Thoracic aorta (tissue), 2 donors: ENCODE data around the gene KIF1B. TPM values are rescaled to one million over a fixed set of nuclear protein-coding genes. Genes with fewer than 3 reads are reported as not detected.
A peak's percentile ranks its signal among the peaks of the same experiment; 100 is the strongest.

Source experiments
- ATAC-seq: fragments of 150-250 bp; one replicate; pipeline ENCODE4 v1.8.0; 2017; ENCODE audit warnings: low read depth; ENCODE audit not compliant: insufficient number of reproducible peaks, low FRiP score
- DNase-seq: peaks from one replicate; pipeline ENCODE4 v3.0.0-alpha.2; 2020; ENCODE audit warnings: low spot score
- H3K27ac ChIP-seq, 2 donors: fragments of 200-600 bp; sonication (generic); 1 replicate in 1 of 2; 2 replicates in 1 of 2; pipeline ENCODE4 v1.5.1; 2016; ENCODE audit warnings: mild to moderate bottlenecking in 2 of 2, moderate library complexity in 2 of 2
- H3K27me3 ChIP-seq: fragments of 200-600 bp; sonication (generic); replicated peaks from 2 replicates; pipeline ENCODE4 v1.6.0; 2016; ENCODE audit warnings: mild to moderate bottlenecking; ENCODE audit not compliant: insufficient read depth
- H3K36me3 ChIP-seq: fragments of 200-600 bp; sonication (generic); one replicate; pipeline ENCODE4 v1.5.1; 2016
- H3K4me1 ChIP-seq, 2 donors: fragments of 200-600 bp; sonication (generic); 1 replicate in 1 of 2; 2 replicates in 1 of 2; pipeline versions ENCODE4 v1.5.1 to v1.6.0; 2016; ENCODE audit warnings: low read depth in 2 of 2, mild to moderate bottlenecking in 1 of 2; ENCODE audit not compliant: control insufficient read depth in 1 of 2
- H3K4me3 ChIP-seq: fragments of 200-600 bp; sonication (generic); 2 replicates; pipeline ENCODE4 v1.5.1; 2016; ENCODE audit warnings: mild to moderate bottlenecking
- H3K9me3 ChIP-seq: fragments of 200-600 bp; sonication (generic); 2 replicates; pipeline ENCODE4 v1.5.1; 2016
- total RNA-seq, 2 donors: library from RNA; depleted of rRNA; stranded (reverse); fragments of >200 nt; gene quantifications; one replicate each; pipeline versions ENCODE4 v1.1.0 to v1.2.3, GENCODE V29; 2016
- TF ChIP-seq, protein P1 (sequence below): fragments of 200-600 bp; sonication (generic); IDR thresholded peaks from one replicate; pipeline ENCODE4 v1.5.1; 2019; ENCODE audit warnings: antibody characterized with exemption

KIF1B gene
- total RNA-seq, 2 donors from 2014 or later = 40.1 to 64.3 TPM

DNA sequence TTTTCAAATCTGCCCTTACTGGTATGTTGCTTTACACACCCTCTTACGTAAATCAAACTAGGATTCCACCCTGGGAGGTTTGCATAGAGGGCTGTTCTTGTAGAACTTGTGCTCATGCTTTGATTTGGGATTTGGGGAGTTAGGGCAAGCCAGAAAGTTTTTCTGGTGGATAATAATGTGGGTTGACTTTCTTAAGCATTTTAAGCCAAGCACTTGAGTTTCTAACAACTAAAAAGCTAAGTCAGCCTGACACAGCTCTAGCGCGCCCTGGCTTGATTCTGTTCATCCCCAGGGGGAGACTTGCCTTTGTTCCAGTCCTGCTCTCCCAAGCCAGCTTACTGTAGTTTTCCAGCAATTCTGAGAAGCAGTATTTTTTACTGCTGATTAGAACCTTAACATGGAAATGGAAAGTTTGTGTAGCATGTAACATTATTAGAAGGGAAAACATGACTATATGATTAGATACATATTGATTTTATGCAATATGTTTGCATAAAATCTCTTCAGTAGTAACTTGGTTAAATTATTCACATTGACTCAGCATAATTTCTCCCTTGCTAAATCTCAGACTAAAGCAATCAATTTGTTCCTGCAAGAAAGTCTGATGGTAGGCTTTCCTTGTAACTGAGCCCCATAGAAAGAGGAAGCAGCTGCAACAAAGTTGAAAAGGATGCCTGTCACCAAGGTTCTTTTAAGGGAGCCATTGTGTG is 177.5 kb downstream of the KIF1B start:
- Histone ChIP-seq H3K9me3 (no peaks in the 10 kb centered on the region), H3K4me3 (peak overlapping the region; percentile 27), H3K27me3 (no peaks in the 10 kb centered on the region), H3K36me3 (no peaks in the 10 kb centered on the region), H3K27ac (peak overlapping the region; percentile 57 to 61), H3K4me1 (peaks cover 7 to 20% of the 10 kb centered on the region in 2 donors)
- TF ChIP-seq, protein P1, sequence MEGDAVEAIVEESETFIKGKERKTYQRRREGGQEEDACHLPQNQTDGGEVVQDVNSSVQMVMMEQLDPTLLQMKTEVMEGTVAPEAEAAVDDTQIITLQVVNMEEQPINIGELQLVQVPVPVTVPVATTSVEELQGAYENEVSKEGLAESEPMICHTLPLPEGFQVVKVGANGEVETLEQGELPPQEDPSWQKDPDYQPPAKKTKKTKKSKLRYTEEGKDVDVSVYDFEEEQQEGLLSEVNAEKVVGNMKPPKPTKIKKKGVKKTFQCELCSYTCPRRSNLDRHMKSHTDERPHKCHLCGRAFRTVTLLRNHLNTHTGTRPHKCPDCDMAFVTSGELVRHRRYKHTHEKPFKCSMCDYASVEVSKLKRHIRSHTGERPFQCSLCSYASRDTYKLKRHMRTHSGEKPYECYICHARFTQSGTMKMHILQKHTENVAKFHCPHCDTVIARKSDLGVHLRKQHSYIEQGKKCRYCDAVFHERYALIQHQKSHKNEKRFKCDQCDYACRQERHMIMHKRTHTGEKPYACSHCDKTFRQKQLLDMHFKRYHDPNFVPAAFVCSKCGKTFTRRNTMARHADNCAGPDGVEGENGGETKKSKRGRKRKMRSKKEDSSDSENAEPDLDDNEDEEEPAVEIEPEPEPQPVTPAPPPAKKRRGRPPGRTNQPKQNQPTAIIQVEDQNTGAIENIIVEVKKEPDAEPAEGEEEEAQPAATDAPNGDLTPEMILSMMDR = no peak
- DNase-seq (no peak), ATAC-seq (peak; percentile 46)

DNA sequence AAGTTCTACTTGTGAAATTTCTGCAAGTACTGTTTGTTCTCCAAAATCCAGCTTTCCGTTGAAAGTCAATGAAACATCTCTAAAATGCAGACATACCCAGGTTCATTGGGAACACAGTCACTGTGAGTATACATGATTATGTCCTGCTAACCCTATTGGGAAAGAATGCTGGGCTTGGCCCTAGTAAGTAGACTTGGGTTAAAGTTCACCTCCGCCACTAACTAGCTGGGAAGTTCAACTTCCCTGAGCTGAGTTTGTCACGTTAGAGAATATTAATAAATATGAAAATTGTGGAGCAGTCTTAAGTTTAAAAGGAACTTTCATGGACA is 178.0 kb downstream of the KIF1B start:
- DNase-seq (no peak), ATAC-seq (no peak)
- Histone ChIP-seq H3K27ac (peak overlapping the region in 1 of 2 donors; percentile 11), H3K27me3 (no peaks in the 10 kb centered on the region), H3K36me3 (no peaks in the 10 kb centered on the region), H3K9me3 (no peaks in the 10 kb centered on the region), H3K4me3 (no peak overlapping the region), H3K4me1 (peaks cover 7 to 20% of the 10 kb centered on the region in 2 donors)
- TF ChIP-seq, protein P1 = no peak

DNA sequence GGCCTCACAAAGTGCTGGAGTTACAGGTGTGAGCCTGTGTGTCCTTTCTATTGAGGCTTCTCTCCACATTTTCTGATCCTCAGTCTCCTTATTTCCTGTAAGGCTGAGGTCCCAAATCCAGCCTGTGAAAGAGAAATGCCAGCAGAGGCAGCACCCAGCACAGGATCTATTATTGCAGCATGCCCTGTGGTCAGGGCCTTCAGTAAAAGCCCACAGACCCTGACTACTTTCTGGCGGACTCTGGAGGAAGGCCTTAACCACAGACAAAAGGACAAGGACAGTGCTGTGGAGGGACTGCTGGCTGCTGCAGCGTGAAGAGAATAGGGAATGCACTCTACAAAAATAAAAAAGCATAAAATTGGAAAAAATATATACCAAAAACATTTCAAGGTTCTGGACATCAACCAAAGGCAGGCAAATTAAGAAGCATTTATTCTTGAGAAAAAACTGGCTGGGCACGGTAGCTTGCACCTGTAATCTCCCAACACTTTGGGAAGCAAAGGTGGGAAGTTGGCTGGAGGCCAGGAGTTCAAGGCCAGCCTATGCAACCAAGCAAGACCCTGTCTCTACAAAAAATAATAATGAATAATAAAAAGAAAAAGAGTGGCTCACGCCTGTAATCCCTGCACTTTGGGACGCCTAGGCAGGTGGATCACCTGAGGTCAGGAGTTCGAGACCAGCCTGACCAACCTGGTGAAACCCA is 179.1 kb downstream of the KIF1B start:
- Histone ChIP-seq H3K27me3 (no peaks in the 10 kb centered on the region), H3K36me3 (no peaks in the 10 kb centered on the region), H3K9me3 (no peaks in the 10 kb centered on the region), H3K4me1 (peaks cover 7 to 20% of the 10 kb centered on the region in 2 donors), H3K4me3 (no peak overlapping the region), H3K27ac (no peak overlapping the region)
- TF ChIP-seq, protein P1 = no peak
- ATAC-seq (no peak), DNase-seq (no peak)

DNA sequence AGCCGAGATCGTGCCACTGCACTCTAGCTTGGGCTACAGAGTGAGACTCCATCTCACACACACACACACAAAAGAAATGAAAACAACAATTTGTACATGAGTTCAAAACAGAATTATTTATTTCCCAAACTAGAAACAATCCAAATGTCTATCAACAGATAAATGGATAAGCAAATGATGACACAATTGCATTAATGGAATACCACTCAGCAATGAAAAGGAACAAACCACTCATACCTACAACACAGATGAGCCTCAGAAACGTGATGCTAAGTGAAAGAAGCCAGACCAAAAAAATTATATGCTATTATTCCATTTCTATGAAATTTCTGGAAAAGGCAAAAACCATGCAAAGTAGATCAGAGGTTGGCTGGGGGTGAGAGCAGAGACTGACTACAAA is 186.5 kb downstream of the KIF1B start:
- Histone ChIP-seq H3K27ac (no peak overlapping the region), H3K4me1 (peaks cover 11 to 28% of the 10 kb centered on the region in 2 donors), H3K9me3 (no peaks in the 10 kb centered on the region), H3K4me3 (no peak overlapping the region), H3K36me3 (no peaks in the 10 kb centered on the region), H3K27me3 (no peaks in the 10 kb centered on the region)
- TF ChIP-seq, protein P1 = no peak
- DNase-seq (no peak), ATAC-seq (no peak)

DNA sequence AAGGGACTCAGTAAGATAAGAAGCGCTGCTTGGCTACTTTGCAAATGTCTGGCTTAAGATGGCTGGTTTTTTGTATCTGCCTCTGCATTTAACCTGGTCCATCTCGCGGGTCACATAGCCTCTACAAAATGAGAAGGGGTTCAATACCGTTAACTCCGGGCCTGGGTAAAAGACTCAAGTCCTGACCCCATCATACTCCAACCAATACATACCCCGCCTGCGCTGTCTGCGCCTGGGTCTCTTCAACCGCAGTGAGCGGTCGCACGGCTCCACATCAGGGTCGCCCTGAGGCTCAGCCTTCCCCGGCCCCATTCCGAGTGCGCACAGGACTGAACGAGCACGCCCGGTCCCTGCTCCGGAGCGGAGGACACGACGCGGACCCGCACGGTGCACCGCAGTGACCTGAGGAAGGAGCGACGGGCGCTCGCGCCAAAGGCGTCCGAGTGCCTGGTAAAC is 187.9 kb downstream of the KIF1B start:
- H3K27ac ChIP-seq = peak overlapping the region; percentile 2 to 38
- no peaks in the 10 kb centered on the region for H3K36me3 ChIP-seq
- ATAC-seq (no peak), DNase-seq (no peak)
- TF ChIP-seq, protein P1 = no peak
- no peaks in the 10 kb centered on the region for H3K9me3 ChIP-seq
- H3K27me3 ChIP-seq = no peaks in the 10 kb centered on the region
- peak overlapping the region; percentile 99 for H3K4me3 ChIP-seq
- peaks cover 11 to 28% of the 10 kb centered on the region in 2 donors for H3K4me1 ChIP-seq
